ENCODE data around the gene ACTG1.
"Not testable (repeated sequence)": the region's sequence is repeated elsewhere in the genome, so short reads cannot be mapped to it uniquely, and the experiment has no call there.

Gene ACTG1

DNA sequence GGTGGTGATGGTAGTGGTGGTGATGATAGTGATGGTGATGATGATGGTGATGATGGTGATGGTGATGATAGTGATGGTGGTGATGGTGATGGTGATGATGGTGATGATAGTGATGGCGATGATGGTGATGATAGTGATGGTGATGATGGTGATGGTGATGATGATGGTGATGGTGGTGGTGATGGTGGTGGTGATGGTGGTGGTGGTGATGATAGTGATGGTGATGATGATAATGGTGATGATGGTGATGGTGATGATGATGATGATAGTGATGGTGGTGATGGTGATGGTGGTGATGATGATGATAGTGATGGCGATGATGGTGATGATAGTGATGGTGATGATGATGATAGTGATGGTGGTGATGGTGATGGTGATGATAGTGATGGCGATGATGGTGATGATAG, 19.4 kb upstream of the ACTG1 start:
- DNase-seq, result not testable (repeated sequence)

- DNase-seq, result not testable (repeated sequence)
Measured at GRCh38 chr17:81531013-81531412, 18.4 kb upstream of the ACTG1 start.

DNA sequence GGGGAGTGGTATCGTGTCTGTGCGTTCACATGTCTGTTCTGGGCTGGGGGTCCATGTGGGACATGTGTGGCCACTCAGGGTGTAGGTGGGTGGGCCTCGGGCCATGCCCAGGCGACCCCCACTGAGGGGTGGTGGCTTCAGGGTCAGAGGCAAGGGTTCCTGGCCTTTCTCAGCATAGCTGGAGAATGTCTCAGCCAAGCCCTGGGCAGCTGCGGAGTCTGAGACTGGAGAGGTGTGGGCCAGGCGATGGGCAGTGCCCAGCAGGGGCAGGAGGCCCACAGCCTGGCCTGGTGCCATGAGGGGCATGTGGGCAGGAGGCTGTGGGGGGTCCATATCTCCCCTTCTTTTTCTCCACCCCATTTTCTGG, 16.8 kb upstream of the ACTG1 start:
- DNase-seq, result no peak

- no peak for DNase-seq
Measured at GRCh38 chr17:81528651-81529436, 16.2 kb upstream of the ACTG1 start.

GRCh38 chr17:81528384-81528650, 15.7 kb upstream of the ACTG1 start:
- no peak for DNase-seq

DNA sequence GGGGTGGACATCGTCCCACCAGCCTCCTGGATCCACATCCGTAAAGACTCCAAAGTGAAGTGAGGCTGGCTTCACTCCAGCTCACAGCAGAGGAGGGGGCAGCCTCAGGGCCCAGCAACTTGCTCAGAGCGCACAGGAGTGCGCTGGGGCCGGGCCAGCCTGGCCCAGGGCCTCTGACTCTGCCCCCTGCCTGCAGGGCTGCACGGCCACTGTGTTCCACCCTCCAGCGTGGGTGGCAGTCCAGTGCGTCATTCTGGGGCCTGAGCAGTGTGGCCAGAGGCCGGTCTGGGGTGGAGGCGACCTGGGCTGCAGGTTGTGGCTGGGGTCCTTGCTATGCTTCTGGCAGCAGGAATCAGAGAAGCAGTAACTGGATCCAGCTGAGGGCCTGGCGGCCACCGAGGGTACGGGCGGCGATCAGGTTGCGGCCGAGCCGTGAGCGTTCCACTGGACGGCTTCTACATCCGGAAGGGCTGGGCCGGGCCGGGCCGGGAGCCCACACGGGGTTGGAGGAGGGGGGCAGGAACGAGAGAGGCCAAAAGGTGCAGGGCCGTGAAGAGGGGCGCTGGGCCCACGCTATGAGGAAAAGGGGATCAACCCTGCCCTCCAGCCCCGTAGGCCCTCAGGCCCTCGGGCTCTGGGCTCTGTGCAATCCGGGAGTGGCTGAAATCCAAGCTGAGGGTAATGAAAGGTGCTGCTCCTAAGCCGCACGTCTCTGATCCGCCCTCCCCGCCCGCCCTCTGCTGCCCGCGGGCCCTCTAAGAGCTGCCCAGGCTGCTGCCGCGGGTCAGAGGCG, 15.2 kb upstream of the ACTG1 start, which contains the start of gene FSCN2:
Gene FSCN2, plus strand, starts transcription at position 787 of the 793 bp plus-strand sequence. CDS start 155 bp downstream, outside the sequence.
- no peak for DNase-seq

DNA sequence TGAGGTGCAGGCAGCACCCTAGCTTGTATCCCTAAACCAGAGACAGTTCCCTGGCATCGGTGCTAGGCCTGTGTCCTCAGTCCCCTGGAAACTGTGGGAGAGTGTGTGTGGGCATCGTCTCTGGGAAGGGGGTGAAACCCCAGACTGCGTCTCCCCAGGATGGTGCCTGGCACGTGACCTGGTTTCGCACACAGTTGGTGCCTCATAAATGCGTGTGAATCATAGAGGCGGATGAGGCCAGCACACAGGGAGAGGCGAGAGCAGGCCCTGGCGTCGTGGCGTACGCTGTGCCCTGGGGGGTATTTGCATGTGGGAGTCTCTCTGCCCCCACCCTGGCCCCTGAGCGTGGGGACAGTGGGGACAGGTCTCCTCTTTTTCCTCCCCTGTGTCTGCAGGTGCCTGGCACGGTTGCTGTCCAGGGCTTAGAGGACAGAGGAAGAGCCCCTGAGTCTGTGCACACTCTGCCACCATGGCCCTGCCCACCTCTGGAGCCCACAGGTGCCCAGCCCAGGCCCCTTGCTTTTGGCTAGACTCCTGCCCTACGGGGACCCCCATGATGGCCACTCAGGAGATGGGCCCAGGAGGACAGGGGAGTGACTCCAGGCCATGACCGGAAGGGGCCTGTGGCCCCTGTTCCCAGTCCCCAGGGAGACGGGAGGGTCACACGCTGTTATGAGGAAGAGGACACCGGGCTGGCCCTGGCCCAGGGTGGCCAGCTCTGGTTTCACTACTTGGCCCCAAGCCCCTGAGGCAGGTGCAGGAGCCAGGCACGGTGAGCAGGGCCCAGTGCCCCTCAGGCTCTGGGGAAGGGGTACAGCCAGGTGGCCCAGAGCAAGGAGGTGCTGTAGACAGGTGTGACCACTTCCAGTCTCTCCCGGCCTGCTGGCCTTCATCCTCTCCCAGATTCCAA, 14.3 kb upstream of the ACTG1 start:
- DNase-seq, result no peak

DNA sequence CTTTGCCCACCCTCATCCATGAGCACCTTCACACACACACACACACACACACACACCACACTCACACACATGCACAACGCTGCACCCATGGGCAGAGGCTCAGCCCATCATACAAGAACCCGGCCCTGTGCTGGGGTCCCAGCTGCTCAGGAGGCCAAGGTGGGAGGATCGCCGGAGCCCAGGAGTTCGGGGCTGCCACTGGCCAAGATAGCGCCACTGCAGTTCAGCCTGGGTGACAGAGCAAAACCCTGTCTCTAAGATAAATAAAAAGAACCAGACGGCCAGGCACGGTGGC, 12.2 kb upstream of the ACTG1 start:
- no peak for DNase-seq

DNA sequence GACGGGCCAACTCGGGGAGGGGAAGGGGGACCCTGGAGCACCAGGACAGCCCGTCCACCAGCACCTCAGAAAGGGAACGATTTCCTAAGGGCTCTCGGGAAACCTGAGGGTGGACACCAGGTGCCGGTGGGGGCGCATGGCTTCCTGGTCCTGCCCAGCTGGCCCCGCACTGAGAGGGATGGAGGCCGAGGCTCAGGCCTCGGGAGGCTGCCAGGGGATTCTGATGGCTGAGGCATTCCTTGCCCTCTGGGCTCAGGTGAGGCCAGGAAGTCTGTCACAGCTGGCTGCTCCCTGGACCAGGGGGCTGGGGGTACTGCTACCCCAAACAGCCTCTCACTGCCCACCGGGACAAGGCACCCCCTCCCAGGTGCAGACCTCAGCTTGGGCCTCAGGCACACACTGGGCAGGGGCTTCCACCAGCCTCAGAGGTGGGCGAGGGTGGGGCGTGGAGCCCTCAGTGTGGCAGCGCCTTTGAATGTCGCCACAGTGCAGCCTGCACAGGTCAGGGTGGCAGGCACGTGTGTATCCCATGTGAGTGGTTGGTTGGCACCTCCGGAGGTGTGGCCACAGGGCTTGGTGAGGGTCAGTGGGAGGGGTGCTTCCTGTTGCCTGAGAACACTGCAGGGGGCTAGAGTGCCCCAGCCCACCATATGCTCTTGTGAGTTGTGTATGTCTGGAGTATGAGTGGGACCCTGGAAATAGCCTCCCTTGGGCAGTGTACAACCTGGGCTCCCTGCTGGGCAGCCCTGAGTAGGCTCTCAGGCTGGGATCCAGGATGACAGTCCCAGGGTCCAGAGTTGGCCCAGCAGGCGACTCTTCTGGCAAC, 11.7 kb upstream of the ACTG1 start:
- no peak for DNase-seq

- DNase-seq, result no peak
Measured at GRCh38 chr17:81523402-81524038, 10.9 kb upstream of the ACTG1 start.

- no peak for DNase-seq
Measured at GRCh38 chr17:81522491-81523401, 10.1 kb upstream of the ACTG1 start.

- no peak for DNase-seq
Measured at GRCh38 chr17:81520021-81520901, 7.7 kb upstream of the ACTG1 start.

GRCh38 chr17:81519284-81520020, 6.9 kb upstream of the ACTG1 start:
- DNase-seq, result no peak

GRCh38 chr17:81518785-81519283, 6.2 kb upstream of the ACTG1 start:
- DNase-seq, result no peak

- DNase-seq, result no peak
Measured at GRCh38 chr17:81518113-81518784, 5.7 kb upstream of the ACTG1 start.

DNA sequence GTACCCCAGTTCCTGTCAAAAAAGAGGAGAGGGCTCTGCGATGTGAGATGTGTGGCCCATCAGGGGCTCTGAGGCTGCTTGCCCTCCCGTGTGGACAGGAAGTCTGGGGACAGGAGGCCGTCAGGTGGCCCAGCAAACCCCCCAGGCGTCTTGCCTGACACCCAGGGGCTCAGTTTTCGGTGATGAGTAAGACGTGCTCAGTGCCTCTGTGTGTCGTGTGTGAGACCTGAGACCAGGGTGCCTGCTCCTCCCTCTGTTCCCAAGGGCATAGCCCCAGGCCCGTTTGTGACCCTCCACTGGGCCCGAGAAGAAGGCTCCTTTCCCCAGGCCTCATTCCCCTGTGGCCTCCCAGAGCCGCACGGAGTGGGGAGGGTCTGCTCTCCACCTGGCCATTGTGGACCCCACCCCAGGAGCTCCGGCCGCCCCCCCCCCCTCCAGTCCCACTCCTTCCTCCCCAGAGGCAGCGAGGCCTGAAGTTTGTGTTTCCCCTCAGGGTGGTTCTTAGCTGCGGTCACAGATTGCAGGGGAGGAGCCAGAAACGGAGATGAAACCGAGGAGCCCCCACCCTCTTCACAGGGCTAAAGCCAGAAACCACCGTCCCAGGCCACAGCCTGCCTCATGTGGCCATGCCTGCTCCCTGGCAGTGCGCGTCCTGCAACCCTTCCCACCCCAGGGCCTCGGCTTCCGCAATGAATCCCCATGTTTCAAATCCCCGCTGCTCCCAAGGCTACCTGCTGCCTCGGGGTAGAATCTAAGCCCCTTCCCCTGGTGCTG, 4.9 kb upstream of the ACTG1 start:
- DNase-seq, result no peak

GRCh38 chr17:81517009-81517338, 4.4 kb upstream of the ACTG1 start:
- no peak for DNase-seq

DNA sequence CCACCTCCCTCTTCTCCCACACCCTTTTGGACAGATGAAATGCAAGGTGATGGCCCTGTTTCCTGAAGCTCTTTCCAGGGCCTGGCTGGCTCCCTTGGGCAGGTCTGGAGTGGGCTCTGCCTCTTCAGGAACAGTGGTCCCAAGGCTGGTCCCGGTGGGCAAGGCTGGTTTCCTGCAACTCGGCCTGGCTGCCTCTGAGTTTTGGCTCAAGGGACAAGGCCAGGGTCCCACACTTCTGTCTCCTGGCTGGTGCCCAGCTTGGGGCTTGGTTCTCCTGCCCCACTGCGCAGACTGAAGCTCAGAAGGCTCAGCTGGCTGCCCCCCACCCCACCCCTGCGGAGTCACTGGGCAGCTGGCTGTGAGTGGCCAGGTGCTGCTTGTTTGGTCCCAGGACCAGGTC, 3.8 kb upstream of the ACTG1 start:
- no peak for DNase-seq
